DOHH2 (cell line): ENCODE data around the gene MUC5AC.

Experiments
- CTCF ChIP-seq: fragments of 200-600 bp; sonication (generic); IDR thresholded peaks from one replicate; pipeline ENCODE4 v1.5.1; 2014; ENCODE audit warnings: antibody characterized with exemption, mild to moderate bottlenecking, low read depth, low read length; ENCODE audit not compliant: poor library complexity, severe bottlenecking
- EZH2phosphoT487 ChIP-seq: fragments of 200-600 bp; sonication (generic); IDR thresholded peaks from 2 replicates; pipeline ENCODE4 v1.6.1; 2017; ENCODE audit warnings: borderline replicate concordance, mild to moderate bottlenecking, antibody characterized with exemption, low read length, moderate library complexity, mixed read lengths

DNA sequence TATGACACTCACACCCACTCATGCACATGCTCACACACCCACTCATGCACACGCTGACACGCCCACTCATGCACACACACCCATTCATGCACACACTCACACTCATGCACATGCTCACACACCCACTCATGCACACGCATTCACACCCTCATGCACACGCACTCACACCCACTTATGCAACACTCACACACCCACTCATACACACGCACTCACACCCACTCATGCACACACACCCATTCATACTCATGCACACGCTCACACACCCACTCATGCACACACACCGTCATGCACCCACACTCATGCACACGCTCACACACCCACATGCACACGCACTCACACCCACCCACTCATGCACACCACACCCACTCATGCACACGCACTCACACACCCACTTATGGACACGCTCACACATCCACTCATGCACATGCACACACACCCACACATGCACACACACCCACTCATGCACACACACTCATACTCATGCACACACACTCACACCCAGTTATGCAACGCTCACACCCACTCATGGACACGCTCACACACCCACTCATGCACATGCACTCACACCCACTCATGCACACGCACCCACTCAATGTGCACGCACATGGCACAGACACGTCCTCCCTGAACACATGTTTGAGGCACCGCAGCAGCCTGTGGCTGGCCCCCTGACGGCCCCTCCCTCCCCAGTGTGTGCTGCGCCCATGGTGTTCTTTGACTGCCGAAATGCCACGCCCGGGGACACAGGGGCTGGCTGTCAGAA lies 17.9 kb downstream of the MUC5AC start:
- TF ChIP-seq CTCF (no peak), EZH2phosphoT487 (no peak)
